Hepatocyte (in vitro differentiated cells): ENCODE measurements around the gene RPL29. TPM values are rescaled to one million over a fixed set of nuclear protein-coding genes. Genes with fewer than 3 reads are reported as not detected.

Experiments used
- DNase-seq: peaks from one replicate; pipeline ENCODE4 v3.0.0-alpha.2; 2016; ENCODE audit warnings: low spot score
- H2AFZ ChIP-seq: fragments of 200-600 bp; sonication (generic); 2 replicates; pipeline ENCODE4 v1.6.0; 2016; ENCODE audit warnings: antibody characterized with exemption, mild to moderate bottlenecking
- H3K27ac ChIP-seq: fragments of 200-600 bp; sonication (generic); 2 replicates; pipeline ENCODE4 v1.5.1; 2016; ENCODE audit warnings: mild to moderate bottlenecking
- H3K27me3 ChIP-seq: fragments of 200-600 bp; sonication (generic); 2 replicates; pipeline ENCODE4 v1.6.1; 2016
- H3K36me3 ChIP-seq: fragments of 200-600 bp; sonication (generic); replicated peaks from 2 replicates; pipeline ENCODE4 v1.5.1; 2016; ENCODE audit warnings: low read depth; ENCODE audit not compliant: insufficient read depth
- H3K4me1 ChIP-seq: fragments of 200-600 bp; sonication (generic); 2 replicates; pipeline ENCODE4 v1.5.1; 2016; ENCODE audit warnings: mild to moderate bottlenecking, moderate library complexity; ENCODE audit not compliant: insufficient read depth
- H3K4me2 ChIP-seq: fragments of 200-600 bp; sonication (generic); 2 replicates; pipeline ENCODE4 v1.6.0; 2016
- H3K4me3 ChIP-seq: fragments of 200-600 bp; sonication (generic); 2 replicates; pipeline ENCODE4 v1.5.1; 2016; ENCODE audit warnings: mild to moderate bottlenecking
- H3K79me2 ChIP-seq: fragments of 200-600 bp; sonication (generic); 2 replicates; pipeline ENCODE4 v1.6.0; 2017; ENCODE audit warnings: mild to moderate bottlenecking
- H3K9me2 ChIP-seq: fragments of 200-600 bp; sonication (generic); replicated peaks from 2 replicates; pipeline ENCODE4 v1.6.0; 2017; ENCODE audit warnings: mild to moderate bottlenecking; ENCODE audit not compliant: insufficient read depth
- H3K9me3 ChIP-seq: fragments of 200-600 bp; sonication (generic); 2 replicates; pipeline ENCODE4 v1.5.1; 2016; ENCODE audit warnings: low read depth, mild to moderate bottlenecking
- H4K20me1 ChIP-seq: fragments of 200-600 bp; sonication (generic); 2 replicates; pipeline ENCODE4 v1.6.0; 2016; ENCODE audit warnings: mild to moderate bottlenecking; ENCODE audit not compliant: insufficient read depth, poor library complexity, severe bottlenecking
- EZH2 ChIP-seq: fragments of 200-600 bp; sonication (generic); IDR thresholded peaks from 2 replicates; pipeline ENCODE4 v1.6.1; 2016; ENCODE audit warnings: antibody characterized with exemption, mild to moderate bottlenecking, borderline replicate concordance
- EZH2phosphoT487 ChIP-seq: fragments of 200-600 bp; sonication (generic); IDR thresholded peaks from one replicate; pipeline ENCODE4 v1.6.1; 2018; ENCODE audit warnings: antibody characterized with exemption, mild to moderate bottlenecking, low read depth, moderate library complexity; ENCODE audit not compliant: unreplicated experiment, severe bottlenecking
- WGBS: methylation state at CpG from one replicate; pipeline ENCODE4 v1.1.6; 2016; ENCODE audit warnings: low lambda C conversion rate; ENCODE audit errors: missing lambda C conversion rate; 5-methylcytosine and 5-hydroxymethylcytosine counted together
- polyA plus RNA-seq: library from polyadenylated mRNA; unstranded; fragments of >200 nt; fragmentation: Nextera tagmentation; extraction: Ambion mirVana; gene quantifications from 2 replicates; pipeline ENCODE4 v1.2.1, GENCODE V29; 2016
- total RNA-seq: library from RNA; depleted of rRNA; stranded (reverse); fragments of >200 nt; gene quantifications from 2 replicates; pipeline ENCODE4 v1.2.3, GENCODE V29; 2014
- TF ChIP-seq, protein P1 (sequence below): fragments of 200-600 bp; sonication (generic); IDR thresholded peaks from 2 replicates; pipeline ENCODE4 v1.5.1; 2016; ENCODE audit warnings: antibody characterized with exemption, mild to moderate bottlenecking; ENCODE audit not compliant: poor library complexity

RPL29 gene
- total and polyA plus RNA-seq, 2 experiments from 2014 or later = 786 to 981 TPM

DNA sequence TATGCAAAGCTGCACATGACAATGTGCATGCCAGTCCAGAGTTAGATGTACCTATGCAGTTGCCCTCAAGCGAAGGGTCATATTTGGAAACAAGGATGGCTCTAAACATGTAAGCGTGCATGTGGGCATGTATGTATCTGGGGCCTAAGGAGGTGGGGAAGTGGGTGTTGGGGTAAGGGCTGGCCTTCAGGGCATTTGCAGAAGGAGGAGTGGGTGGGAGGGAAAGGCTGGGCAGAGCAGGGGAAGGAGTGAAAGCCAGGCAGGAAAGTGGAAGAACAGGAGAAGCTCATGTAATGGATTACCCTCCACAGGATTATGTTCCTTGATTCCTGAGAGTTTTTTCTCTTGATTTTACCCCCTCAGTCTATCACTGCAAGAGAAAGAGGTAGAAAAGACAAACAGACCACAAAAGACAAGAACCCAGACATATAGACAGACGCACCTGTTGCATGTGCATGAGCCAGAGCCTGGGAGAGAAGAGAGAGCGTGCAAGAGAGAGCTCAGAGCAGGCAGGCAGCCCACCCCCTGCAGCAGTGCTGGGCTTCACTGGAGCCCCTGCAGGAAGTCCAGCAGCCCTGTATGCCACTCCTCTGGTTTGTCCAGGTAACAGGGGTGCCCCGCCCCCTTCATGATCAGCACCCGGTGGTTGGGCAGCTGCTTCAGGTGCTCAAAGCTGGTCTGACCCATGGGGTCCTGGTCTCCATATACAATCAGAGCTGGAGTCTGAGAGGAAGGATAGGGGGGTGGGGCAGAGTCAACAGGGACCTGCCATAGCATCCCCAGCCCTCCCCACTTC lies 26.6 kb downstream of the RPL29 start:
- TF ChIP-seq EZH2 = no peak
- TF ChIP-seq, protein P1, sequence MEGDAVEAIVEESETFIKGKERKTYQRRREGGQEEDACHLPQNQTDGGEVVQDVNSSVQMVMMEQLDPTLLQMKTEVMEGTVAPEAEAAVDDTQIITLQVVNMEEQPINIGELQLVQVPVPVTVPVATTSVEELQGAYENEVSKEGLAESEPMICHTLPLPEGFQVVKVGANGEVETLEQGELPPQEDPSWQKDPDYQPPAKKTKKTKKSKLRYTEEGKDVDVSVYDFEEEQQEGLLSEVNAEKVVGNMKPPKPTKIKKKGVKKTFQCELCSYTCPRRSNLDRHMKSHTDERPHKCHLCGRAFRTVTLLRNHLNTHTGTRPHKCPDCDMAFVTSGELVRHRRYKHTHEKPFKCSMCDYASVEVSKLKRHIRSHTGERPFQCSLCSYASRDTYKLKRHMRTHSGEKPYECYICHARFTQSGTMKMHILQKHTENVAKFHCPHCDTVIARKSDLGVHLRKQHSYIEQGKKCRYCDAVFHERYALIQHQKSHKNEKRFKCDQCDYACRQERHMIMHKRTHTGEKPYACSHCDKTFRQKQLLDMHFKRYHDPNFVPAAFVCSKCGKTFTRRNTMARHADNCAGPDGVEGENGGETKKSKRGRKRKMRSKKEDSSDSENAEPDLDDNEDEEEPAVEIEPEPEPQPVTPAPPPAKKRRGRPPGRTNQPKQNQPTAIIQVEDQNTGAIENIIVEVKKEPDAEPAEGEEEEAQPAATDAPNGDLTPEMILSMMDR = no peak
- Histone ChIP-seq H4K20me1 (no peaks in the 10 kb centered on the region), H3K4me2 (peak overlapping the region; percentile 97), H3K27ac (peak overlapping the region; percentile 92), H3K27me3 (no peaks in the 10 kb centered on the region), H3K79me2 (peaks cover 43% of the 10 kb centered on the region), H2AFZ (no peak overlapping the region), H3K9me2 (no peaks in the 10 kb centered on the region), H3K4me1 (peaks cover 38% of the 10 kb centered on the region), H3K9me3 (no peaks in the 10 kb centered on the region), H3K4me3 (no peak overlapping the region), H3K36me3 (no peaks in the 10 kb centered on the region)
- DNase-seq = no peak
- 66% methylated on average over 6 of the region's 6 CpGs for WGBS

DNA sequence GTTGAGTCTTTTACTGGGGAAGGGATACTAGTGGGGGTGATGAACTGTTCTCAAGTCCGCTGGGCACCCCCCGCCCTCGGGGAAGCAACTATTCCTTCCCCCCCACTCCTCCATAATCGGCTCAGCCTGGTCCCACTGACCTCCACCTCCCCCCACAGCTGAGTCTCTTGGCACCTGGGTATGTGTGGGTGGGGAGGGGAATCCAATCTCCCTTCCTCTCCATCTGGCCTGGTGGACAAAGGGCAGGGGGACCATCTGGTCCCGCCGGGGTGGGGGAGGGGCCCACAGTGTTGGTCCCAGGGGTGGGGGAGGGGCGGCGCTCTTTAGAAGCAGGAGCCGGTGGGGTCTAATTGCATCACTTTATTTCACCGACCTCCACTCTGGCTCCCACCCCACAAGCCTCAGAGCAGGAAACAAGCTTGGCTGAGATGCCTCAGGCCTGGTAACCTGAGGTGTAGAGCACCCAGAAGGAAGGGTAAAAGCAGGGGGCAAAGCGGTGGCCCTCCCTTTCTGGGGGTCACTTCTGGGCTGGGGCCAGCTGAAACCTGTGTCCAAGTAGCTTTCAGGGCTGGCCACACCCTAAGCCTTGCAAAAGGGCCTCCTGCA lies 27.4 kb downstream of the RPL29 start:
- DNase-seq = peak; percentile 62

DNA sequence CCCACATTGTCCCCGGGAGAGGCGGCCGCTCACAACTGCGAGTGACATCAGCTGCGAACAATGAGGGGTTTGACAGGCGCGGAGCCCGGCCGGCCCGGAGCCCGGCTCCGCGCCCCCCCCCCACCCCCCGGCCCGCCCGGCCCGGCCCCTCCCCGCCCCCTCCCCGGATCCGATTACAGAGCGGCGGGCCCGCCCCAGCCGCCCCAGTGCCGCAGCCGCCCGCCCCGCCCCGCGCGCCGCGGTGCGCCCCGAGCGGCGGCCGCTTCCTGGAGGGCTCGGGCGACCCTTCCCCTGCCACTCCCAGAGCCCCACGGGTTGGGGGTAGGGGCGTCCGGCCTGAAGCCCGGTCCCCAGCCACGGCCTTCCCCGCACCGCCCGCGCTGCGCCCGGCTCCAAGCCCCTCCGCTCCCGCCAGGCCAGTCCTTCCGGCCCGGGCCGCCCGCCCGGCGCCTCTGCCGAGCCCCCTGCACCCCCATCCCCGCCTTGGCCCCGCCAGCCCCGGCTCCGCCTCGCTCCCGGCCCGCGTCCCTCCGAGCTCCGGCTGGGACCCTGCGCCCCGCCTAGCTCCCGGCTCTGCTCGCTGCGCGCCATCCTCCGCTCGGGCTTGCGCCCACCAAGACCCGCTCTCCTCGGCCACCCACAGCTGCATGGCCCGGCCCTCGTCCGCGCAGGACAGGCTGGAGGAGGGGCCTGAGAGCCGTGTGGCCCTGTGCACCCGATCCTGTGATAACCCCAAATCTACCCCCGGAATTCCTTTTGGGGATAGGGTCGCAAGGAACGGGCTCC lies 28.1 kb downstream of the RPL29 start, which contains the start of gene PCBP4:
TSS of gene PCBP4 (minus strand) at position 71 of the 786 bp plus-strand sequence. CDS start 6,214 bp downstream, outside the sequence.
- Histone ChIP-seq H3K9me2 (no peaks in the 10 kb centered on the region), H3K36me3 (no peaks in the 10 kb centered on the region), H3K27me3 (no peaks in the 10 kb centered on the region), H3K9me3 (no peaks in the 10 kb centered on the region), H3K4me3 (peak within 1 kb of the TSS; percentile 87), H3K79me2 (peaks cover 34% of the 10 kb centered on the region), H3K4me1 (peaks cover 31% of the 10 kb centered on the region), H3K27ac (peak within 1 kb of the TSS; percentile 95), H3K4me2 (peak within 1 kb of the TSS; percentile 97), H2AFZ (peak within 1 kb of the TSS; percentile 40), H4K20me1 (no peaks in the 10 kb centered on the region)
- peak; percentile 83 for DNase-seq
- TF ChIP-seq, protein P1 = no peak
- no peak for TF ChIP-seq EZH2phosphoT487
- 1% methylated on average over 27 of the region's 90 CpGs for WGBS

More for the DNA sequence above, 27.4 kb downstream of the RPL29 start:
- WGBS = 11% methylated on average over 6 of the region's 11 CpGs
- peak overlapping the region; percentile 87 for H3K4me3 ChIP-seq
- no peaks in the 10 kb centered on the region for H3K27me3 ChIP-seq
- peak overlapping the region; percentile 92 for H3K27ac ChIP-seq
- H3K4me2 ChIP-seq = peak overlapping the region; percentile 97
- H3K36me3 ChIP-seq = no peaks in the 10 kb centered on the region
- H3K9me3 ChIP-seq = no peaks in the 10 kb centered on the region
- H3K4me1 ChIP-seq = peaks cover 33% of the 10 kb centered on the region
- H2AFZ ChIP-seq = peak overlapping the region; percentile 32
- TF ChIP-seq EZH2 (no peak), EZH2phosphoT487 (no peak)
- TF ChIP-seq, protein P1 = no peak
- no peaks in the 10 kb centered on the region for H3K9me2 ChIP-seq
- no peaks in the 10 kb centered on the region for H4K20me1 ChIP-seq
- peaks cover 41% of the 10 kb centered on the region for H3K79me2 ChIP-seq
